Esophagus squamous epithelium (tissue), 5 donors: ENCODE data around the gene DENND2A. TPM values are rescaled to one million over a fixed set of nuclear protein-coding genes. Genes with fewer than 3 reads are reported as not detected.

ENCODE experiments used
- DNase-seq: peaks from one replicate; lab custom pipeline; 2025; lab: John Stamatoyannopoulos, UW
- H3K27ac ChIP-seq, 4 donors: fragments of 200-600 bp; sonication (generic); one replicate each; pipeline ENCODE4 v1.5.1; 2016 to 2019; ENCODE audit warnings: mild to moderate bottlenecking in 1 of 4
- H3K27me3 ChIP-seq, 4 donors: fragments of 200-600 bp; sonication (generic); 1 replicate in 3 of 4; 2 replicates in 1 of 4; pipeline versions ENCODE4 v1.5.1 to v1.6.0; 2017 to 2021; ENCODE audit warnings: antibody characterized with exemption in 1 of 4
- H3K36me3 ChIP-seq, 3 donors: fragments of 200-600 bp; sonication (generic); one replicate each; pipeline ENCODE4 v1.5.1; 2016 to 2019
- H3K4me1 ChIP-seq, 3 donors: fragments of 200-600 bp; sonication (generic); one replicate each; pipeline ENCODE4 v1.5.1; 2017 to 2019
- H3K4me3 ChIP-seq, 4 donors: fragments of 200-600 bp; sonication (generic); 1 replicate in 3 of 4; 2 replicates in 1 of 4; pipeline ENCODE4 v1.5.1; 2016 to 2019; ENCODE audit warnings: mild to moderate bottlenecking in 2 of 4, moderate library complexity in 1 of 4
- H3K9me3 ChIP-seq, 3 donors: fragments of 200-600 bp; sonication (generic); one replicate each; pipeline ENCODE4 v1.5.1; 2016 to 2019
- CTCF ChIP-seq, 6 experiments: fragments of 450-650 bp in 4 of 6; fragments of 200-600 bp in 2 of 6; sonication (generic) in 2 of 6; IDR thresholded peaks; one replicate each; pipeline ENCODE4 v1.5.1; 2016 to 2019; ENCODE audit warnings: antibody characterized with exemption in 6 of 6, mild to moderate bottlenecking in 4 of 6, moderate library complexity in 4 of 6
- POLR2A ChIP-seq, 4 donors: fragments of 450-650 bp; IDR thresholded peaks; one replicate each; pipeline ENCODE4 v1.6.1; 2017; ENCODE audit warnings: antibody characterized with exemption in 4 of 4, mild to moderate bottlenecking in 4 of 4, moderate library complexity in 3 of 4
- WGBS, 2 donors: methylation state at CpG; one replicate each; pipeline ENCODE4 v1.1.5; 2018; 5-methylcytosine and 5-hydroxymethylcytosine counted together
- intact Hi-C: fragments of 100-400 bp; cut with DNase I; formaldehyde crosslinking; loops from one replicate; pipeline ENCODE4 v1.15.0; 2022
- total RNA-seq, 4 donors: library from RNA; depleted of rRNA; stranded (reverse); fragments of >200 nt; gene quantifications; one replicate each; pipeline ENCODE4 v1.1.0, GENCODE V29; 2016
- donor health status: DM: yes; HTN: yes; CAD: no.

Gene DENND2A
- total RNA-seq, 4 donors from 2014 or later = 0.92 to 11.1 (median 1.9) TPM

DNA sequence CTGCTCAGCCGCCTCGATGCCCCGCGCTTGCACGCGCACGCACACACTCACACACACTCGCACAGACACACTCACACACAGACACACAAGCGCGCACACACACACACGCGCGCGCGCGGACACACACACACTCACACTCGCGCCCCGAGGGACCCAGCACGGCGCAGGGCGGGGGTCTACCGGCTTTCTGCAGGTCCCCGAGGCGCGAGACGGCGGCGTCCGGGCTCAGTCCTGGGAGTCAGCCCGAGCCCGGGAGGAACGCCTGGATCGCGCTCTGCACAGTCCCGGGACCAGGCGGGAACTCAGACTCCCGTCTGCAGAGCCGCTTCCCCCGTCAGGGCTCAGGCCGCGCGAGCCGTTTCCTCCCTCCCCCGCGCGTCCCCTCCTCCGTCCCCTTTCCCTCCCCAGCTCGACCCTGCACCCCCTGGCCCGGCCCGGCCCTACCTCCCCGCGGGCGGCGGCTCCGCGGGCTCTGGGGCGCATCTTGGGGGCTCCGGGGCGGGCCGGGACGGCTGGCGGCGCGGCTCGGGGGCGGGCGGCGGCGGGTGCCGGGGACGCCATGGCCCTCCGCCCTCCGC lies 464 bp downstream of the DENND2A start:
- intact Hi-C loops = no loop called here
- no peak for DNase-seq
- Histone ChIP-seq H3K9me3 (no peaks in the 10 kb centered on the region), H3K4me3 (peak overlapping the region; percentile 33 to 72 (median 52)), H3K27ac (peak overlapping the region; percentile 61 to 93 (median 80)), H3K27me3 (peaks cover 0 to 87% (median 6%) of the 10 kb centered on the region in 4 donors), H3K4me1 (peaks cover 11 to 63% (median 25%) of the 10 kb centered on the region in 3 donors), H3K36me3 (no peaks in the 10 kb centered on the region)
- TF ChIP-seq POLR2A (IDR thresholded peaks at IDR 0.05) (no peak), CTCF (IDR thresholded peaks at IDR 0.05) (no peak)
- WGBS, 2 donors = 5% methylated on average over 7 of the region's 74 CpGs

DNA sequence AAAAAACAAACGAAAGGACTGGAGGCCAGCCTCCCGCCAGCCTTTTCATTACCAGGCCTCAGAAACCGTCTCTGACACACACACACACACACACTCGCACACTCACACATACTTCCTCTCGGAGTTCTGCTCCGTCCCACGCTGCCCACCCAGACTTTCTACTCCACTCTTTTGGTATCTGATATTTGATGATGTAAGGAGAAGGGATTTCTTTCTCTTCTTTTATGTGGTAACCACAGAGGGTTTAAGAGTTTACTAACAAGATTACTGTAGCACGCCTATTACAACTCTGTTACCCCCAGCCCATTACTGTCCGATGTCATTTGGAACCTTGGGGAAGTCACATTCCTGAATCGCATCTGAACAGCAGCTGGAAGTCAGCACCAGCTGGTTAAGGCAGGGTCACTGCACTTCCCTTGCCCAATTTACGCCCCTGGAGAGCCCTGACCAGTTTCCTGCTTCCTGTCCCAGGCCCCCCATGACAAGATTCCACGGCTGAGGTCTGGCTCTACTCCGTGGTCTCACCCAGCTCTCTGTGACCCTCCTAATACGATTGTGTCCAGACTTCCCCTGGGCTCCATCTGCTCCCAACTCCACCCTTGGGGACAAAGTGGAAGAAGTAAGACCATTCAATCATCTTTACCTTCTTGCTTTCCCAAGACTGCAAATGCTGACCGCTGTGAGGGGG lies 1.1 kb downstream of the DENND2A start:
- intact Hi-C loops = no loop called here
- TF ChIP-seq POLR2A (IDR thresholded peaks at IDR 0.05) (no peak), CTCF (IDR thresholded peaks at IDR 0.05) (no peak)
- Histone ChIP-seq H3K27ac (peak overlapping the region; percentile 61 to 93 (median 80)), H3K27me3 (peaks cover 0 to 83% (median 6%) of the 10 kb centered on the region in 4 donors), H3K36me3 (no peaks in the 10 kb centered on the region), H3K4me1 (peaks cover 11 to 66% (median 25%) of the 10 kb centered on the region in 3 donors), H3K9me3 (no peaks in the 10 kb centered on the region), H3K4me3 (peak overlapping the region; percentile 33 to 72 (median 52))
- WGBS, 2 donors = 20 to 25% methylated on average over 15 of the region's 15 CpGs
- no peak for DNase-seq

DNA sequence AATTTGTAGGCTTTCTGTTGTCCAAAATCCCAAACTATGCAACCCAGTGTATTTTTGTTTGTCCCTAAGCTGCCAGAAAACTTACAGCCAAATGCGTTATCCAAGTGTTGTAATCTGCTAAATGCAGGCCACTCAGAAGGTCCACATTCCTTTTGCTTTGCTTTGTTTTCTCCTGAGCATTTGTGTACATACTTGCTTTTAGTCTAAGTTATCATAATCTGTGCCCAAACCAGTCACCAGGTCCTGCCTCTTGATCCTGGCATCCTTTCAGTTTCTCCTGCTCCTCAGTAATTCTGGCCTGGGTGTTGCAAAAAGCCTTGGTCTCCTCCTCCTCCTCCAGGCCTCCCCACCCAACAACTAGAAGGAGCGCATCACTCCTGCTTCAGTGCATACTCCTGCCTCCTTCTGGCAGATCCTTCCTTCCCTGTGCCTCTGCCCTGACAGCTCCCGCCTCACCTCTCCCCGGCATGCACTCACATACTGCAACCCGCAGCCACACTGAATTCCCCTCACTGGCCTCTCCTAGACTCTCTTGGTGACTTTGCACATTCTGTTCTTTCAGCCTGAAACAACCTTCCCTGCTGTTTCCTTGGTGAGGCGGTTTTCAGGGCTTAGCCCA lies 2.3 kb downstream of the DENND2A start:
- H3K36me3 ChIP-seq = no peaks in the 10 kb centered on the region
- intact Hi-C loops = no loop called here
- peaks cover 0 to 74% (median 6%) of the 10 kb centered on the region in 4 donors for H3K27me3 ChIP-seq
- TF ChIP-seq POLR2A (IDR thresholded peaks at IDR 0.05) (no peak), CTCF (IDR thresholded peaks at IDR 0.05) (no peak)
- peaks cover 11 to 66% (median 25%) of the 10 kb centered on the region in 3 donors for H3K4me1 ChIP-seq
- H3K27ac ChIP-seq = peak overlapping the region; percentile 51 to 93 (median 80)
- WGBS, 2 donors = 42 to 56% methylated on average over 5 to 6 of the region's 6 CpGs
- peak overlapping the region in 2 of 4 donors; percentile 55 to 72 for H3K4me3 ChIP-seq
- no peaks in the 10 kb centered on the region for H3K9me3 ChIP-seq
- no peak for DNase-seq

DNA sequence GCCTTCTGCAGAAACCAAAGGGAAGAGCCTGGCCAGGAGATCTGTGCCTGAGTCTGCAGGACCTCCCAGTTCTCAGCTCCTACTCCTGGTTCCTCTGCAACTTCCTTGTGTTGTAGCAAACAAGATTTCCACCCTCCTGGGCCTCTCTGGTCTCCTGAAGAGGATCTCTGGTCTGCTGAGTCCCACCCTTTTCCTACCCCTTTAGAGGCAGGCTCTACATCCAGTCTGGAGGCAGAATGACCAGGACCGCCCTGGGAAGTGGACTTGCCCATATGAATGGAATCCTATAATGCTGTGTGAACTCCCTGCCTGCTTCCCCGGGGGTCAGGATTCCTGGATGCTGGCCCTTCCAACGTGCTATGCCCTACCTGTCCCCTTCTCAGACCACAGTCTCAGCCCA lies 3.2 kb downstream of the DENND2A start:
- DNase-seq = no peak
- Histone ChIP-seq H3K27me3 (peaks cover 0 to 65% (median 6%) of the 10 kb centered on the region in 4 donors), H3K4me3 (no peak overlapping the region), H3K36me3 (no peaks in the 10 kb centered on the region), H3K27ac (peak overlapping the region in 3 of 4 donors; percentile 70 to 93 (median 89)), H3K4me1 (peaks cover 11 to 71% (median 25%) of the 10 kb centered on the region in 3 donors), H3K9me3 (no peaks in the 10 kb centered on the region)
- WGBS, 2 donors = 58 to 65% methylated on average over 3 of the region's 3 CpGs
- TF ChIP-seq CTCF (IDR thresholded peaks at IDR 0.05) = no peak
- TF ChIP-seq POLR2A (IDR thresholded peaks at IDR 0.05) = no peak
- intact Hi-C loops = no loop called here

- H3K9me3 ChIP-seq = no peaks in the 10 kb centered on the region
- TF ChIP-seq CTCF (IDR thresholded peaks at IDR 0.05) = no peak
- TF ChIP-seq POLR2A (IDR thresholded peaks at IDR 0.05) = no peak
- peaks cover 8 to 72% (median 28%) of the 10 kb centered on the region in 3 donors for H3K4me1 ChIP-seq
- no peak for DNase-seq
- H3K4me3 ChIP-seq = no peak overlapping the region
- H3K27me3 ChIP-seq = peaks cover 0 to 49% (median under 1%) of the 10 kb centered on the region in 4 donors
- H3K36me3 ChIP-seq = no peaks in the 10 kb centered on the region
- 33 to 77% methylated on average over 3 to 5 of the region's 5 CpGs for WGBS, 2 donors
- intact Hi-C loops = no loop called here
- H3K27ac ChIP-seq = peak overlapping the region in 3 of 4 donors; percentile 5 to 63 (median 48)
Measured at GRCh38 chr7:140635816-140636215, 4.8 kb downstream of the DENND2A start.
